DOHH2 (cell line): ENCODE data around the gene GGA1.

Experiments used
- H3F3A ChIP-seq: fragments of 200-600 bp; sonication (generic), shearing (Covaris generic); 2 replicates; pipeline ENCODE4 v1.6.0; 2016; ENCODE audit warnings: antibody characterized with exemption, mild to moderate bottlenecking; ENCODE audit not compliant: control insufficient read depth, insufficient read depth
- H3K27ac ChIP-seq: fragments of 200-600 bp; sonication (generic); 2 replicates; pipeline ENCODE4 v1.5.1; 2014; ENCODE audit warnings: low read depth, mild to moderate bottlenecking, low read length, moderate library complexity
- H3K27me3 ChIP-seq: fragments of 200-600 bp; sonication (generic); 2 replicates; pipeline ENCODE4 v1.6.1; 2014; ENCODE audit warnings: mild to moderate bottlenecking, low read length, mixed read lengths; ENCODE audit not compliant: control insufficient read depth
- H3K36me3 ChIP-seq: fragments of 200-600 bp; sonication (generic); 2 replicates; pipeline ENCODE4 v1.6.1; 2014; ENCODE audit warnings: mild to moderate bottlenecking, low read length, moderate library complexity, mixed read lengths; ENCODE audit not compliant: control insufficient read depth
- H3K4me1 ChIP-seq: fragments of 200-600 bp; sonication (generic); 2 replicates; pipeline ENCODE4 v1.6.1; 2014; ENCODE audit warnings: mild to moderate bottlenecking, low read length, mixed read lengths; ENCODE audit not compliant: control insufficient read depth
- H3K4me2 ChIP-seq: fragments of 200-600 bp; sonication (generic); 2 replicates; pipeline ENCODE4 v1.6.0; 2014; ENCODE audit warnings: mild to moderate bottlenecking, low read length, moderate library complexity
- H3K4me3 ChIP-seq: fragments of 200-600 bp; sonication (generic); 2 replicates; pipeline ENCODE4 v1.5.1; 2014; ENCODE audit warnings: mild to moderate bottlenecking, low read length, mixed read lengths
- H3K79me2 ChIP-seq: fragments of 200-600 bp; sonication (generic); 2 replicates; pipeline ENCODE4 v1.6.1; 2014; ENCODE audit warnings: mild to moderate bottlenecking, low read length, mixed read lengths; ENCODE audit not compliant: control insufficient read depth
- H3K9me2 ChIP-seq: fragments of 200-600 bp; sonication (generic); replicated peaks from 2 replicates; pipeline ENCODE4 v1.6.1; 2014; ENCODE audit warnings: mild to moderate bottlenecking, low read length, mixed read lengths; ENCODE audit not compliant: control insufficient read depth
- H3K9me3 ChIP-seq: fragments of 200-600 bp; sonication (generic); 2 replicates; pipeline ENCODE4 v1.6.1; 2014; ENCODE audit warnings: antibody characterized with exemption, low read length, mixed read lengths; ENCODE audit not compliant: control insufficient read depth, insufficient read depth
- H4K20me1 ChIP-seq: fragments of 200-600 bp; sonication (generic); 2 replicates; pipeline ENCODE4 v1.6.0; 2014; ENCODE audit warnings: low read depth, mild to moderate bottlenecking, antibody characterized with exemption, low read length, moderate library complexity; ENCODE audit not compliant: control insufficient read depth, insufficient read depth
- EZH2phosphoT487 ChIP-seq: fragments of 200-600 bp; sonication (generic); IDR thresholded peaks from 2 replicates; pipeline ENCODE4 v1.6.1; 2017; ENCODE audit warnings: borderline replicate concordance, mild to moderate bottlenecking, antibody characterized with exemption, low read length, moderate library complexity, mixed read lengths
- TF ChIP-seq, protein P1 (sequence below): fragments of 200-600 bp; sonication (generic); IDR thresholded peaks from one replicate; pipeline ENCODE4 v1.5.1; 2014; ENCODE audit warnings: antibody characterized with exemption, mild to moderate bottlenecking, low read depth, low read length; ENCODE audit not compliant: poor library complexity, severe bottlenecking

The GGA1 gene

GRCh38 chr22:37636186-37636948, 27.7 kb downstream of the GGA1 start:
- H3K4me2 ChIP-seq: no peak overlapping the region
- no peaks in the 10 kb centered on the region for H3K9me2 ChIP-seq
- TF ChIP-seq EZH2phosphoT487: no peak
- TF ChIP-seq, protein P1, sequence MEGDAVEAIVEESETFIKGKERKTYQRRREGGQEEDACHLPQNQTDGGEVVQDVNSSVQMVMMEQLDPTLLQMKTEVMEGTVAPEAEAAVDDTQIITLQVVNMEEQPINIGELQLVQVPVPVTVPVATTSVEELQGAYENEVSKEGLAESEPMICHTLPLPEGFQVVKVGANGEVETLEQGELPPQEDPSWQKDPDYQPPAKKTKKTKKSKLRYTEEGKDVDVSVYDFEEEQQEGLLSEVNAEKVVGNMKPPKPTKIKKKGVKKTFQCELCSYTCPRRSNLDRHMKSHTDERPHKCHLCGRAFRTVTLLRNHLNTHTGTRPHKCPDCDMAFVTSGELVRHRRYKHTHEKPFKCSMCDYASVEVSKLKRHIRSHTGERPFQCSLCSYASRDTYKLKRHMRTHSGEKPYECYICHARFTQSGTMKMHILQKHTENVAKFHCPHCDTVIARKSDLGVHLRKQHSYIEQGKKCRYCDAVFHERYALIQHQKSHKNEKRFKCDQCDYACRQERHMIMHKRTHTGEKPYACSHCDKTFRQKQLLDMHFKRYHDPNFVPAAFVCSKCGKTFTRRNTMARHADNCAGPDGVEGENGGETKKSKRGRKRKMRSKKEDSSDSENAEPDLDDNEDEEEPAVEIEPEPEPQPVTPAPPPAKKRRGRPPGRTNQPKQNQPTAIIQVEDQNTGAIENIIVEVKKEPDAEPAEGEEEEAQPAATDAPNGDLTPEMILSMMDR: no peak
- H3K9me3 ChIP-seq: no peaks in the 10 kb centered on the region
- H3K4me3 ChIP-seq: no peak overlapping the region
- peaks cover 29% of the 10 kb centered on the region for H3K36me3 ChIP-seq
- H3K4me1 ChIP-seq: peaks cover 59% of the 10 kb centered on the region
- H3K27ac ChIP-seq: no peak overlapping the region
- H3F3A ChIP-seq: peaks cover 22% of the 10 kb centered on the region
- H4K20me1 ChIP-seq: no peaks in the 10 kb centered on the region; the same call in 1 of the 2 replicates
- H3K79me2 ChIP-seq: peaks cover 9% of the 10 kb centered on the region
- H3K27me3 ChIP-seq: no peaks in the 10 kb centered on the region

GRCh38 chr22:37636949-37637273, 28.3 kb downstream of the GGA1 start:
- H3K79me2 ChIP-seq: peaks cover 9% of the 10 kb centered on the region
- no peak for TF ChIP-seq EZH2phosphoT487
- TF ChIP-seq, protein P1: no peak
- peaks cover 59% of the 10 kb centered on the region for H3K4me1 ChIP-seq
- peaks cover 24% of the 10 kb centered on the region for H3K36me3 ChIP-seq
- H3K27ac ChIP-seq: no peak overlapping the region
- H3K27me3 ChIP-seq: no peaks in the 10 kb centered on the region
- H3F3A ChIP-seq: peaks cover 26% of the 10 kb centered on the region
- H3K4me2 ChIP-seq: no peak overlapping the region
- H4K20me1 ChIP-seq: no peaks in the 10 kb centered on the region; the same call in 1 of the 2 replicates
- no peaks in the 10 kb centered on the region for H3K9me2 ChIP-seq
- H3K4me3 ChIP-seq: no peak overlapping the region
- no peaks in the 10 kb centered on the region for H3K9me3 ChIP-seq

DNA sequence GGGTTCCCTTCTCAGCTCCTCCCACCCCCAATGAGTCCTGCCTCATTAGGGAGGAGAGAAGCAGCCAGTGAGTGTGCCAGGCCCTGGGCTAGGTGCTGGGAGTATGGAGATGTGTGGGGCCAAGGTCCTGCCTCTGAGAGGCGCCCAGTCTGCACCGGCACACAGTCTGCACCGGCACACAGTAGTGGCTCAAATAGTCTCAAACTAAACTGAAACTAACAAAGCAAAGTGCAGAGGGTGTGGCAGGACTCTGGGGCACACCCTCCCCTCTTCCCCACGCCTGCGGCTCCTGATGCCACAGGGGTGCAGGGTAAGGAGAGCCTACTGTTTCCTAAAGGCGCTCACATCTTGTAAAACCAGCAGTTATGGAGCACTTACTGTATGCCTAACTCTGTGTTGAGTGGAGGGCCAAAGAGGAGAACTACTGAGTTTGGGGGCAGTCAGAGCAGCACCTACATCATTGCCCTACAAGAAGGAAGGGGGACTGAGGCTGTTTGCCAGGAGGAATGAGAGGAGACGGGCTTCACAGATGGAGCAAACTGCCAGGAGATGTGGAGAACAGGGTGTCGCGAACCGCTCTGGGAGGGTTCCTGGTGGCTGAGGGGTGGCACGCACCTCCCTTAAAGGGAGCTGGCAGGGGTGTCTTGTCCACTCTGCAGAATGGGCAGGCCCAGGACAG, 29.9 kb downstream of the GGA1 start:
- Histone ChIP-seq H3K9me2 (no peaks in the 10 kb centered on the region), H3K36me3 (peaks cover 17% of the 10 kb centered on the region), H3K4me3 (peak overlapping the region; percentile 79), H3F3A (peaks cover 26% of the 10 kb centered on the region), H3K9me3 (no peaks in the 10 kb centered on the region), H3K27me3 (no peaks in the 10 kb centered on the region), H3K27ac (no peak overlapping the region), H3K4me1 (peaks cover 45% of the 10 kb centered on the region), H4K20me1 (no peaks in the 10 kb centered on the region; the same call in 1 of the 2 replicates), H3K4me2 (peak overlapping the region; percentile 97), H3K79me2 (peaks cover 9% of the 10 kb centered on the region)
- TF ChIP-seq, protein P1: no peak
- no peak for TF ChIP-seq EZH2phosphoT487
